Keratinocyte (primary cell): Measurements from ENCODE around the gene MARCHF10. TPM values are rescaled to one million over a fixed set of nuclear protein-coding genes. Genes with fewer than 3 reads are reported as not detected.

ENCODE experiments used
- DNase-seq: peaks from one replicate; pipeline ENCODE4 v3.0.0-alpha.2; 2011; ENCODE audit warnings: low read depth, missing footprints, low spot score
- FAIRE-seq: peaks from 2 replicates; lab custom pipeline; 2011; peaks lifted over from hg19 to GRCh38; lab: Jason Lieb, UNC
- H2AFZ ChIP-seq: 2 replicates; pipeline ENCODE4 v1.6.0; 2012; ENCODE audit warnings: low read length, control low read depth, inconsistent platforms; ENCODE audit not compliant: control insufficient read depth
- H3K27ac ChIP-seq: 2 replicates; pipeline ENCODE4 v1.5.1; 2011; ENCODE audit warnings: low read length; ENCODE audit not compliant: control insufficient read depth, insufficient read depth
- H3K27me3 ChIP-seq: 3 replicates; pipeline ENCODE4 v1.6.0; 2011; ENCODE audit warnings: low read length; ENCODE audit not compliant: control insufficient read depth, insufficient read depth; ENCODE audit errors: extremely low read depth
- H3K36me3 ChIP-seq, 2 experiments: 2 replicates in 1 of 2; 3 replicates in 1 of 2; pipeline ENCODE4 v1.5.1; 2011; ENCODE audit warnings: low read length in 2 of 2, mild to moderate bottlenecking in 1 of 2; ENCODE audit not compliant: control insufficient read depth in 2 of 2, insufficient read depth in 2 of 2; ENCODE audit errors: extremely low read depth in 1 of 2
- H3K4me1 ChIP-seq: 3 replicates; pipeline ENCODE4 v1.5.1; 2011; ENCODE audit warnings: low read length; ENCODE audit not compliant: control insufficient read depth, insufficient read depth; ENCODE audit errors: extremely low read depth
- H3K4me2 ChIP-seq: 3 replicates; pipeline ENCODE4 v1.6.0; 2011; ENCODE audit warnings: low read depth, low read length; ENCODE audit not compliant: control insufficient read depth, insufficient read depth; ENCODE audit errors: extremely low read depth
- H3K4me3 ChIP-seq, 3 experiments: fragments of 200-600 bp in 1 of 3; sonication (generic) in 1 of 3; 2 replicates in 2 of 3; 3 replicates in 1 of 3; pipeline ENCODE4 v1.5.1; 2011 to 2016; ENCODE audit warnings: low read length in 3 of 3, mild to moderate bottlenecking in 3 of 3, control low read depth in 2 of 3, inconsistent platforms in 1 of 3, low read depth in 1 of 3, mixed read lengths in 1 of 3, mixed run types in 1 of 3, moderate library complexity in 1 of 3; ENCODE audit not compliant: control insufficient read depth in 2 of 3, insufficient read depth in 2 of 3; ENCODE audit errors: extremely low read depth in 1 of 3
- H3K79me2 ChIP-seq: 2 replicates; pipeline ENCODE4 v1.6.0; 2012; ENCODE audit warnings: low read length; ENCODE audit not compliant: control insufficient read depth, insufficient read depth
- H3K9ac ChIP-seq: 3 replicates; pipeline ENCODE4 v1.6.0; 2011; ENCODE audit warnings: low read length; ENCODE audit not compliant: control insufficient read depth, insufficient read depth; ENCODE audit errors: extremely low read depth
- H3K9me1 ChIP-seq: 3 replicates; pipeline ENCODE4 v1.6.0; 2011; ENCODE audit warnings: low read length; ENCODE audit not compliant: control insufficient read depth, insufficient read depth; ENCODE audit errors: extremely low read depth
- H3K9me3 ChIP-seq: 2 replicates; pipeline ENCODE4 v1.5.1; 2012; ENCODE audit warnings: low read depth, low read length; ENCODE audit not compliant: control insufficient read depth
- H4K20me1 ChIP-seq: 3 replicates; pipeline ENCODE4 v1.6.0; 2011; ENCODE audit warnings: low read length; ENCODE audit not compliant: control insufficient read depth, insufficient read depth; ENCODE audit errors: extremely low read depth
- CTCF ChIP-seq, 3 experiments: IDR thresholded peaks in 1 of 3; conservative IDR thresholded peaks in 1 of 3; optimal IDR thresholded peaks in 1 of 3; 2 replicates in 2 of 3; 3 replicates in 1 of 3; pipeline versions ENCODE3 to v1.5.1; 2011; ENCODE audit warnings: low read length in 3 of 3, mild to moderate bottlenecking in 3 of 3, moderate library complexity in 2 of 3, control low read depth in 1 of 3, inconsistent platforms in 1 of 3; ENCODE audit not compliant: insufficient read depth in 2 of 3; ENCODE audit errors: extremely low read depth in 1 of 3
- EZH2 ChIP-seq: IDR thresholded peaks from one replicate; pipeline ENCODE4 v1.6.1; 2012; ENCODE audit warnings: inconsistent platforms, mild to moderate bottlenecking, low read length, moderate library complexity
- dilution Hi-C: fragments of 300-500 bp; cut with MboI; formaldehyde crosslinking; loops from one replicate; pipeline ENCODE4 v1.7.0; 2020; ENCODE audit warnings: low sequenced_read_pairs; ENCODE audit not compliant: extremely low pct_ligation_motif_present
- polyA plus RNA-seq, 5 experiments: library from polyadenylated mRNA; depleted of rRNA in 3 of 5; stranded (reverse) in 3 of 5; stranded (forward) in 1 of 5; unstranded in 1 of 5; fragments of >200 nt; gene quantifications; 1 replicate in 1 of 5; 2 replicates in 3 of 5; 3 replicates in 1 of 5; pipeline versions ENCODE4 v1.2.1 to v1.2.3, GENCODE V29; 2011 to 2012; ENCODE audit warnings: missing spikeins in 2 of 5, low read depth in 1 of 5, low replicate concordance in 1 of 5

MARCHF10 gene
- polyA plus RNA-seq, 1 donor (not counting 4 experiments of a cell fraction or from before 2014, with no cell fraction given): not detected

- DNase-seq (no peak), FAIRE-seq (no peak)
- Histone ChIP-seq H3K27ac (no peak overlapping the region), H4K20me1 (no peaks in the 10 kb centered on the region), H3K4me2 (no peak overlapping the region), H3K9me3 (no peaks in the 10 kb centered on the region), H3K36me3 (peaks cover 0 to 10% of the 10 kb centered on the region in 2 experiments), H3K4me3 (no peak overlapping the region), H3K4me1 (peaks cover 4% of the 10 kb centered on the region), H3K9me1 (no peaks in the 10 kb centered on the region), H3K79me2 (no peaks in the 10 kb centered on the region), H3K27me3 (no peaks in the 10 kb centered on the region), H3K9ac (no peak overlapping the region), H2AFZ (no peak overlapping the region)
- dilution Hi-C loops: no loop called here
- TF ChIP-seq EZH2 (no peak), CTCF (optimal IDR thresholded peaks at IDR 0.05 in 1 of 3, IDR thresholded peaks at IDR 0.05 in 1 of 3, conservative IDR thresholded peaks at IDR 0.05 in 1 of 3; ENCODE audit: extremely low read depth in 1 of 3, insufficient read depth in 2 of 3, low read length in 3 of 3) (no peak)
Observed at GRCh38 chr17:62662855-62663254, 145.3 kb downstream of the MARCHF10 start.

- H3K4me1 ChIP-seq: no peaks in the 10 kb centered on the region
- H3K4me2 ChIP-seq: no peak overlapping the region
- H3K27me3 ChIP-seq: no peaks in the 10 kb centered on the region
- H4K20me1 ChIP-seq: no peaks in the 10 kb centered on the region
- H3K79me2 ChIP-seq: no peaks in the 10 kb centered on the region
- no peak overlapping the region for H3K27ac ChIP-seq
- dilution Hi-C loops: no loop called here
- no peak overlapping the region for H2AFZ ChIP-seq
- no peak overlapping the region for H3K4me3 ChIP-seq
- FAIRE-seq: no peak
- H3K9me1 ChIP-seq: no peaks in the 10 kb centered on the region
- no peak for DNase-seq
- H3K9me3 ChIP-seq: no peaks in the 10 kb centered on the region
- peaks cover 0 to 9% of the 10 kb centered on the region in 2 experiments for H3K36me3 ChIP-seq
- no peak overlapping the region for H3K9ac ChIP-seq
- no peak for TF ChIP-seq CTCF (optimal IDR thresholded peaks at IDR 0.05 in 1 of 3, IDR thresholded peaks at IDR 0.05 in 1 of 3, conservative IDR thresholded peaks at IDR 0.05 in 1 of 3; ENCODE audit: extremely low read depth in 1 of 3, insufficient read depth in 2 of 3, low read length in 3 of 3)
- no peak for TF ChIP-seq EZH2
Observed at GRCh38 chr17:62661337-62661736, 146.8 kb downstream of the MARCHF10 start.
